ENCODE measurements around the gene TLDC2. TPM values are rescaled to one million over a fixed set of nuclear protein-coding genes. Genes with fewer than 3 reads are reported as not detected.

TLDC2 gene
- total RNA-seq, 4 donors from 2014 or later: not detected

- WGBS: 59% methylated on average over 8 of the region's 12 CpGs
- no peak for DNase-seq (ENCODE audit: low spot score in 2 of 2)
- no peaks in the 10 kb centered on the region for H3K36me3 ChIP-seq
- H3K27ac ChIP-seq: peak overlapping the region; percentile 72
- H3K27me3 ChIP-seq: no peaks in the 10 kb centered on the region
- H3K4me3 ChIP-seq: no peak overlapping the region
- TF ChIP-seq, protein P1, sequence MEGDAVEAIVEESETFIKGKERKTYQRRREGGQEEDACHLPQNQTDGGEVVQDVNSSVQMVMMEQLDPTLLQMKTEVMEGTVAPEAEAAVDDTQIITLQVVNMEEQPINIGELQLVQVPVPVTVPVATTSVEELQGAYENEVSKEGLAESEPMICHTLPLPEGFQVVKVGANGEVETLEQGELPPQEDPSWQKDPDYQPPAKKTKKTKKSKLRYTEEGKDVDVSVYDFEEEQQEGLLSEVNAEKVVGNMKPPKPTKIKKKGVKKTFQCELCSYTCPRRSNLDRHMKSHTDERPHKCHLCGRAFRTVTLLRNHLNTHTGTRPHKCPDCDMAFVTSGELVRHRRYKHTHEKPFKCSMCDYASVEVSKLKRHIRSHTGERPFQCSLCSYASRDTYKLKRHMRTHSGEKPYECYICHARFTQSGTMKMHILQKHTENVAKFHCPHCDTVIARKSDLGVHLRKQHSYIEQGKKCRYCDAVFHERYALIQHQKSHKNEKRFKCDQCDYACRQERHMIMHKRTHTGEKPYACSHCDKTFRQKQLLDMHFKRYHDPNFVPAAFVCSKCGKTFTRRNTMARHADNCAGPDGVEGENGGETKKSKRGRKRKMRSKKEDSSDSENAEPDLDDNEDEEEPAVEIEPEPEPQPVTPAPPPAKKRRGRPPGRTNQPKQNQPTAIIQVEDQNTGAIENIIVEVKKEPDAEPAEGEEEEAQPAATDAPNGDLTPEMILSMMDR (IDR thresholded peaks at IDR 0.05): no peak
- H3K9me3 ChIP-seq: no peaks in the 10 kb centered on the region
- peaks cover 69% of the 10 kb centered on the region for H3K4me1 ChIP-seq
These were observed 23.8 kb upstream of the TLDC2 start for GRCh38 chr20:36852187-36852586.

GRCh38 chr20:36854348-36855240 is 21.3 kb upstream of the TLDC2 start:
- Histone ChIP-seq H3K4me3 (no peak overlapping the region), H3K4me1 (peaks cover 73% of the 10 kb centered on the region), H3K27ac (peak overlapping the region; percentile 43), H3K27me3 (no peaks in the 10 kb centered on the region), H3K9me3 (no peaks in the 10 kb centered on the region), H3K36me3 (peaks cover 4% of the 10 kb centered on the region)
- TF ChIP-seq POLR2A (IDR thresholded peaks at IDR 0.05): no peak
- TF ChIP-seq POLR2AphosphoS5 (IDR thresholded peaks at IDR 0.05): no peak
- TF ChIP-seq EP300 (IDR thresholded peaks at IDR 0.05): no peak
- TF ChIP-seq, protein P1 (IDR thresholded peaks at IDR 0.05): no peak
- DNase-seq (ENCODE audit: low spot score in 2 of 2): no peak
- WGBS: 50% methylated on average over 18 of the region's 21 CpGs

DNA sequence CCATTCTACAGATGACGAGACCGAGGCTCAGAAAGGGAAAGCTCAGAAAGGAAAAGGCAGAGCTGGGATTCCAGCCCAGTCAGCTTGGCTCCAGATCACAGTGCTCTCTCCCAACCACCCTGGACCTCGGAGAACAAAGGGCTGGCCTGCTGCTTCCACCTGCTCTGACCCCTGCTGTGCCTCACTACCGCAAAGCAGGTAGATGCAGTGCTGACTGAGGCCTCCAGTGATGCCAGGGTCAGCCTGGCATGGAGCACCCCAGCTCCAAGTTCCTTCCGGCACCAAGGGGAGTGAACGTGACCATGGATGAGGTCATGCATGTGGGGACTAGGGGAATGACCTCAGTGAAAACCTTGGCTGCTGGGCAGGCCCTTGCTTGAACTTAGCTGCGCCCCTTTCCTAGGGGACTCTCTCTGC is 20.7 kb upstream of the TLDC2 start:
- no peaks in the 10 kb centered on the region for H3K9me3 ChIP-seq
- no peak overlapping the region for H3K4me3 ChIP-seq
- peaks cover 4% of the 10 kb centered on the region for H3K36me3 ChIP-seq
- DNase-seq (ENCODE audit: low spot score in 2 of 2): no peak
- no peak overlapping the region for H3K27ac ChIP-seq
- TF ChIP-seq, protein P1 (IDR thresholded peaks at IDR 0.05): no peak
- TF ChIP-seq POLR2AphosphoS5 (IDR thresholded peaks at IDR 0.05) (no peak), POLR2A (IDR thresholded peaks at IDR 0.05) (no peak), EP300 (IDR thresholded peaks at IDR 0.05) (no peak)
- H3K4me1 ChIP-seq: peaks cover 79% of the 10 kb centered on the region
- WGBS: 48% methylated on average over 3 of the region's 7 CpGs
- no peaks in the 10 kb centered on the region for H3K27me3 ChIP-seq

GRCh38 chr20:36856195-36856594 is 19.7 kb upstream of the TLDC2 start:
- DNase-seq (ENCODE audit: low spot score in 2 of 2): no peak
- Histone ChIP-seq H3K36me3 (peaks cover 4% of the 10 kb centered on the region), H3K27me3 (no peaks in the 10 kb centered on the region), H3K4me1 (peaks cover 89% of the 10 kb centered on the region), H3K9me3 (no peaks in the 10 kb centered on the region), H3K4me3 (no peak overlapping the region), H3K27ac (peak overlapping the region; percentile 70)
- no peak for TF ChIP-seq EP300 (IDR thresholded peaks at IDR 0.05)
- TF ChIP-seq, protein P1 (IDR thresholded peaks at IDR 0.05): no peak
- no peak for TF ChIP-seq POLR2A (IDR thresholded peaks at IDR 0.05)
- no peak for TF ChIP-seq POLR2AphosphoS5 (IDR thresholded peaks at IDR 0.05)
- WGBS: no CpG with 5 or more reads among the region's 3 CpGs

DNA sequence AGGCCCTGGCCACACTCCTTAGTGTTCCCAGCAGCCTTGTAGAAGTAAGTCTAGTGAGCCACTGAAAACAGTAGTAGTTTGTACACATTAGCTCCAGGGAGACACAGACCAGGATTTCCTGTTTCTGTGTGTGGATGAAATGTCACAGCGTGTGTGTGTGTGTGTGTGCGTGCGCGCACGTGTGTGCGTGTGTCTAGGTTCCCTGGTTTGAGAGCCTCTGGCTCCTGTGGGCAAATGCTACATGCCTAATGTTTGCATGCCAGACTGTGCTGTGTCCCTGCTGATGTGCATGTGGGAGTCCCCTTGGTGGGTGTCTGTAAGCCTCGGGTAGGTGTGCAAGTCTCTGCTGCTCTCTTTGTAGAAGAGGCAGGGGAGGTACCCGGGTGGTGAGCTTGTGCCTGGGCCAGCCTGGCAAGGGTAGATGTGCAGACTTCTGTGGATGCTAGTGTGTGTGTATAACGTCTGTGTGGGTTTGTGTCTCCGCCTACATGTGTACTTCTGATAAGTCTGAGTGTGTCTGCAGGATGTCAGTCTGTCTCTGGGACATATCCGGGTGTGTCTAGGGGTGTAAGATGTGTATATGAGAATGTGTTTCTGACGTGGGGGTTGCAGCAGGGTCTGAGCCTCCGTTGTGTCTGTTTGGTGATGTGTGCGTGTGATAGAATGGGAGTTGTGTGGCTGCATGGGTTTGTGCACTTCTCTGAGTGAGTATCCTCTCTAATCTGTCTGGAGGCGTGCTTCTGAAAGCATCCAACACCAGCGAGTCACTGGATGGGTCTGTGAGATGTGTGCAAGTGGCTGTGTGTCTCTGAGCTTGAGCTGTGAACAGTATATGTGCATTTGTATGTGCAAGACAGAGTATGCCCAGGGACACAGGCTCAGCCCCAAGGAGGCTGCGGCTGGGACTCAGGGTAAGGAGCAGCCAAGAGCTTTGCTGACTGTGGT is 19.0 kb upstream of the TLDC2 start:
- no peak overlapping the region for H3K4me3 ChIP-seq
- peak in 1 of 3 donors; percentile 16 for TF ChIP-seq POLR2AphosphoS5 (IDR thresholded peaks at IDR 0.05)
- TF ChIP-seq, protein P1 (IDR thresholded peaks at IDR 0.05): no peak
- no peak for DNase-seq (ENCODE audit: low spot score in 2 of 2)

More for the DNA sequence above, 19.0 kb upstream of the TLDC2 start:
- peak overlapping the region; percentile 70 for H3K27ac ChIP-seq
- H3K36me3 ChIP-seq: peaks cover 4% of the 10 kb centered on the region
- no peaks in the 10 kb centered on the region for H3K9me3 ChIP-seq
- H3K27me3 ChIP-seq: no peaks in the 10 kb centered on the region
- peaks cover 93% of the 10 kb centered on the region for H3K4me1 ChIP-seq
- WGBS: 49% methylated on average over 14 of the region's 17 CpGs
